ENCODE measurements around the gene AUTS2. TPM values are rescaled to one million over a fixed set of nuclear protein-coding genes. Genes with fewer than 3 reads are reported as not detected.

AUTS2 gene
- total and polyA plus RNA-seq, 10 of the 15 experiments (the other 5 are each of a cell fraction or from before 2014, with no cell fraction given): 6.4 to 55.6 (median 21.6) TPM

DNA sequence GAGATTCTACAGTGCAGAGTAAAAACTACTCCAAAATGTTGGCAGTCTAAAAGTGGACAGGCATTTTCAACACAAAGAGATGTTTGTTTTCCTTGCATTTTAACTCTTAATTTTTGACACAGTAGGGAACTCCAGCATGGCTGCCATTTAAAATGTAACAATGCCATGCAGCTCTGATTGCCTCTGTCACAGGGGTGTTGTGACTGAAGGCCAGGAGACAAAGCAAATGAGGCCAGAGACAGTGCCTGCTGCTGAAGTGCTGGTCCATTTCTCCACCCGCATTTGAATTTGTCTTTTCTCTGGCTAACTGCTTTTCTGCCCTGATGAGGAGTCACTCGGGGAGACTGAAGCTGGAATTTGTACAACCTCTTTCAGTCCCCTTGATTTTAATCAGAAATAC is 823.0 kb downstream of the AUTS2 start:
- Histone ChIP-seq H3K27ac (ENCODE audit: control insufficient read depth, insufficient read depth) (no peak overlapping the region), H3K27me3 (replicated peaks in 1 of 2; ENCODE audit: control insufficient read depth in 2 of 2, insufficient read depth in 2 of 2, low read length in 1 of 2) (no peaks in the 10 kb centered on the region), H3K4me1 (ENCODE audit: control insufficient read depth, insufficient read depth, low read length) (peaks cover 5% of the 10 kb centered on the region), H3K4me3 (no peak overlapping the region), H3K79me2 (ENCODE audit: control insufficient read depth, insufficient read depth, low read length) (no peaks in the 10 kb centered on the region), H3K9ac (ENCODE audit: control insufficient read depth, insufficient read depth, low read length) (no peak overlapping the region), H3K4me2 (ENCODE audit: control insufficient read depth, insufficient read depth) (no peak overlapping the region), H4K20me1 (ENCODE audit: control insufficient read depth, insufficient read depth) (no peaks in the 10 kb centered on the region), H3K36me3 (ENCODE audit: control insufficient read depth in 2 of 2, insufficient read depth in 2 of 2, low read length in 1 of 2) (peaks cover 0 to 2% of the 10 kb centered on the region in 2 experiments; a peak in 2 of 4 replicates), H3K9me3 (replicated peaks; ENCODE audit: control insufficient read depth, insufficient read depth, low read length) (no peaks in the 10 kb centered on the region), H2AFZ (ENCODE audit: control insufficient read depth, low read depth, low read length) (no peak overlapping the region)
- SMC1A ChIA-PET (ENCODE audit: uncharacterized antibody, unreplicated experiment): no interaction called here
- CTCF ChIA-PET: no interaction called here
- intact Hi-C loops (cut with micrococcal nuclease; ENCODE audit: unreplicated experiment): loop anchor here (10.0 kb wide), 1 partner anchor 273 kb away; no protein-coding TSS in a partner anchor
- DNase-seq (ENCODE audit: low read depth, low spot score) (no peak), ATAC-seq (no peak), FAIRE-seq (no peak)
- POLR2A ChIA-PET: no interaction called here
- TF ChIP-seq POU2F2 (IDR thresholded peaks at IDR 0.05; ENCODE audit: borderline replicate concordance, low read depth, low read length) (no peak), DPF2 (IDR thresholded peaks at IDR 0.05) (no peak), TBL1XR1 (IDR thresholded peaks at IDR 0.05; ENCODE audit: low read depth, low read length) (no peak), SMAD1 (IDR thresholded peaks at IDR 0.05; ENCODE audit: low read depth, partially characterized antibody) (no peak), MXI1 (IDR thresholded peaks at IDR 0.05; ENCODE audit: low read depth, low read length) (no peak), SPI1 (IDR thresholded peaks at IDR 0.05; ENCODE audit: borderline replicate concordance, insufficient read depth, low read depth, low read length) (no peak), NR2C2 (IDR thresholded peaks at IDR 0.05; ENCODE audit: borderline replicate concordance, control insufficient read depth, insufficient read length, low read depth) (no peak), STAT3 (IDR thresholded peaks at IDR 0.05; ENCODE audit: low read depth, low read length) (no peak), JUND (IDR thresholded peaks at IDR 0.05; ENCODE audit: low read depth, low read length) (no peak), RCOR1 (conservative IDR thresholded peaks at IDR 0.05; ENCODE audit: low read depth, low read length) (no peak), NR2C1 (IDR thresholded peaks at IDR 0.05) (no peak)
- TF ChIP-seq, protein P1, sequence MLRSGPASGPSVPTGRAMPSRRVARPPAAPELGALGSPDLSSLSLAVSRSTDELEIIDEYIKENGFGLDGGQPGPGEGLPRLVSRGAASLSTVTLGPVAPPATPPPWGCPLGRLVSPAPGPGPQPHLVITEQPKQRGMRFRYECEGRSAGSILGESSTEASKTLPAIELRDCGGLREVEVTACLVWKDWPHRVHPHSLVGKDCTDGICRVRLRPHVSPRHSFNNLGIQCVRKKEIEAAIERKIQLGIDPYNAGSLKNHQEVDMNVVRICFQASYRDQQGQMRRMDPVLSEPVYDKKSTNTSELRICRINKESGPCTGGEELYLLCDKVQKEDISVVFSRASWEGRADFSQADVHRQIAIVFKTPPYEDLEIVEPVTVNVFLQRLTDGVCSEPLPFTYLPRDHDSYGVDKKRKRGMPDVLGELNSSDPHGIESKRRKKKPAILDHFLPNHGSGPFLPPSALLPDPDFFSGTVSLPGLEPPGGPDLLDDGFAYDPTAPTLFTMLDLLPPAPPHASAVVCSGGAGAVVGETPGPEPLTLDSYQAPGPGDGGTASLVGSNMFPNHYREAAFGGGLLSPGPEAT (IDR thresholded peaks at IDR 0.05; ENCODE audit: low read depth): no peak
- TF ChIP-seq, protein P2, sequence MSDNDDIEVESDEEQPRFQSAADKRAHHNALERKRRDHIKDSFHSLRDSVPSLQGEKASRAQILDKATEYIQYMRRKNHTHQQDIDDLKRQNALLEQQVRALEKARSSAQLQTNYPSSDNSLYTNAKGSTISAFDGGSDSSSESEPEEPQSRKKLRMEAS (IDR thresholded peaks at IDR 0.05; ENCODE audit: low read depth, low read length): no peak
- in situ Hi-C loops (cut with MboI): no loop called here
- 43% methylated on average over 2 of the region's 2 CpGs for WGBS (ENCODE audit: insufficient coverage, insufficient replicate concordance, low lambda C conversion rate, missing lambda C conversion rate)
- RAD21 ChIA-PET (ENCODE audit: unreplicated experiment): no interaction called here
- no TSS peak for BruUV-seq (replicated peaks)

All from GM12878 (cell line).